SK-N-SH (cell line): ENCODE measurements around the gene FXYD5. TPM values are rescaled to one million over a fixed set of nuclear protein-coding genes. Genes with fewer than 3 reads are reported as not detected.

Experiments used
- CTCF ChIA-PET: fragments of 300-600, 350-600 bp; formaldehyde crosslinking; extraction: SDS; loops from one replicate; lab custom pipeline; 2021; lab: Yijun Ruan, JAX
- POLR2A ChIA-PET: fragments of 350-600 bp; sonication (Branson Sonifier 250); formaldehyde crosslinking; extraction: SDS; loops from one replicate; lab custom pipeline; 2020; ENCODE audit warnings: antibody characterized with exemption, inconsistent platforms; lab: Yijun Ruan, JAX
- DNase-seq: peaks from one replicate; pipeline ENCODE4 v3.0.0; 2012
- H2AFZ ChIP-seq: fragments of 200-600 bp; sonication (generic); 2 replicates; pipeline ENCODE4 v1.8.1; 2016; ENCODE audit warnings: antibody characterized with exemption, mild to moderate bottlenecking, low read depth
- H3F3A ChIP-seq: fragments of 200-600 bp; sonication (generic); replicated peaks from 2 replicates; pipeline ENCODE3; 2016; ENCODE audit warnings: antibody characterized with exemption, mild to moderate bottlenecking; ENCODE audit not compliant: insufficient read depth
- H3K27ac ChIP-seq, 2 experiments: fragments of 200-500 bp in 1 of 2; fragments of 200-600 bp in 1 of 2; sonication (Bioruptor generic) in 1 of 2; sonication (generic), shearing (Covaris generic) in 1 of 2; 2 replicates each; pipeline versions ENCODE4 v1.5.1 to v1.6.1; 2014 to 2016; ENCODE audit warnings: low read depth in 2 of 2, inconsistent platforms in 1 of 2, low read length in 1 of 2, mild to moderate bottlenecking in 1 of 2, mixed read lengths in 1 of 2
- H3K27me3 ChIP-seq: fragments of 200-600 bp; sonication (generic), shearing (Covaris generic); 2 replicates; pipeline ENCODE4 v1.6.1; 2016; ENCODE audit warnings: mixed run types; ENCODE audit not compliant: insufficient read depth
- H3K36me3 ChIP-seq, 2 experiments: fragments of 200-500 bp in 1 of 2; fragments of 200-600 bp in 1 of 2; sonication (Bioruptor generic) in 1 of 2; sonication (generic) in 1 of 2; replicated peaks in 1 of 2; 2 replicates each; pipeline versions ENCODE3 to v1.5.1; 2014 to 2016; ENCODE audit warnings: low read length in 1 of 2, mild to moderate bottlenecking in 1 of 2; ENCODE audit not compliant: insufficient read depth in 2 of 2, control insufficient read depth in 1 of 2
- H3K4me1 ChIP-seq, 2 experiments: fragments of 200-500 bp in 1 of 2; fragments of 200-600 bp in 1 of 2; sonication (Bioruptor generic) in 1 of 2; sonication (generic), shearing (Covaris generic) in 1 of 2; 2 replicates each; pipeline versions ENCODE4 v1.5.1 to v1.6.1; 2014 to 2016; ENCODE audit warnings: low read depth in 1 of 2, low read length in 1 of 2, mixed run types in 1 of 2; ENCODE audit not compliant: insufficient read depth in 2 of 2, control insufficient read depth in 1 of 2
- H3K4me2 ChIP-seq: fragments of 200-600 bp; sonication (generic), shearing (Covaris generic); 2 replicates; pipeline ENCODE4 v1.6.1; 2017; ENCODE audit warnings: mixed run types
- H3K4me3 ChIP-seq, 2 experiments: fragments of 200-500 bp in 1 of 2; fragments of 200-600 bp in 1 of 2; sonication (Bioruptor generic) in 1 of 2; sonication (generic), shearing (Covaris generic) in 1 of 2; 2 replicates each; pipeline versions ENCODE4 v1.5.1 to v1.8.1; 2014 to 2016; ENCODE audit warnings: low read depth in 2 of 2, inconsistent platforms in 1 of 2, low read length in 1 of 2, mild to moderate bottlenecking in 1 of 2, mixed read lengths in 1 of 2, moderate library complexity in 1 of 2
- H3K79me2 ChIP-seq: fragments of 200-600 bp; sonication (generic); 2 replicates; pipeline ENCODE4 v1.8.1; 2017; ENCODE audit warnings: mild to moderate bottlenecking; ENCODE audit not compliant: insufficient read depth
- H3K9ac ChIP-seq: fragments of 200-600 bp; sonication (generic); 2 replicates; pipeline ENCODE4 v1.6.1; 2017; ENCODE audit warnings: mixed run types
- H3K9me2 ChIP-seq: fragments of 200-600 bp; sonication (generic); 2 replicates; pipeline ENCODE4 v1.6.1; 2017; ENCODE audit warnings: mixed run types
- H3K9me3 ChIP-seq: fragments of 200-600 bp; sonication (generic); 2 replicates; pipeline ENCODE4 v1.6.1; 2017; ENCODE audit warnings: mixed run types, mild to moderate bottlenecking, moderate library complexity
- H4K20me1 ChIP-seq: fragments of 200-600 bp; sonication (generic); 2 replicates; pipeline ENCODE4 v1.6.1; 2017; ENCODE audit warnings: mild to moderate bottlenecking, mixed run types; ENCODE audit not compliant: insufficient read depth
- CTCF ChIP-seq: fragments of 200-600 bp; sonication (generic); IDR thresholded peaks from 2 replicates; pipeline ENCODE4 v1.6.1; 2017; ENCODE audit warnings: antibody characterized with exemption, mild to moderate bottlenecking, moderate library complexity
- ELF1 ChIP-seq: IDR thresholded peaks from 2 replicates; pipeline ENCODE4 v1.4.0; 2012
- EP300 ChIP-seq, 2 experiments: IDR thresholded peaks; 2 replicates each; pipeline versions ENCODE4 v1.4.0 to v1.6.1; 2012; ENCODE audit warnings: borderline replicate concordance in 1 of 2, low read depth in 1 of 2, low read length in 1 of 2
- FOSL2 ChIP-seq: IDR thresholded peaks from 2 replicates; pipeline ENCODE4 v1.4.0; 2012; ENCODE audit warnings: low read depth, mild to moderate bottlenecking, moderate library complexity, borderline replicate concordance
- FOXM1 ChIP-seq: IDR thresholded peaks from 2 replicates; pipeline ENCODE4 v1.4.0; 2012; ENCODE audit warnings: low read depth, mild to moderate bottlenecking
- IRF3 ChIP-seq: fragments of 150-350 bp; IDR thresholded peaks from 2 replicates; pipeline ENCODE4 v1.6.1; 2016; ENCODE audit warnings: mild to moderate bottlenecking, low read depth, low read length
- MEF2A ChIP-seq: IDR thresholded peaks from 2 replicates; pipeline ENCODE4 v1.4.0; 2012; ENCODE audit warnings: low read depth, borderline replicate concordance
- NFIC ChIP-seq: IDR thresholded peaks from 2 replicates; pipeline ENCODE4 v1.4.0; 2012; ENCODE audit warnings: borderline replicate concordance
- RFX5 ChIP-seq: IDR thresholded peaks from 2 replicates; pipeline ENCODE4 v1.6.1; 2012; ENCODE audit warnings: mild to moderate bottlenecking, improper control_type of control experiment, low read length
- RXRA ChIP-seq: IDR thresholded peaks from 2 replicates; pipeline ENCODE4 v1.4.0; 2012; ENCODE audit warnings: low read depth, mild to moderate bottlenecking, borderline replicate concordance
- SMC3 ChIP-seq: IDR thresholded peaks from 2 replicates; pipeline ENCODE4 v1.6.1; 2012; ENCODE audit warnings: low read depth, low read length, improper control_type of control experiment
- TCF12 ChIP-seq: IDR thresholded peaks from 2 replicates; pipeline ENCODE4 v1.4.0; 2012
- USF1 ChIP-seq: IDR thresholded peaks from 2 replicates; pipeline ENCODE4 v1.4.0; 2012; ENCODE audit warnings: low read depth, borderline replicate concordance
- WGBS: methylation state at CpG from one replicate; pipeline ENCODE4 v1.1.6; 2017; ENCODE audit warnings: low lambda C conversion rate; 5-methylcytosine and 5-hydroxymethylcytosine counted together
- polyA plus RNA-seq, 3 experiments: library from polyadenylated mRNA; depleted of rRNA; stranded (reverse); fragments of >200 nt; gene quantifications; 2 replicates each; pipeline ENCODE4 v1.2.3, GENCODE V29; 2012

Gene FXYD5
- polyA plus RNA-seq, 1 of the 3 experiments (the other 2 are of a cell fraction), result 195 TPM

GRCh38 chr19:35115177-35115951, 39.2 kb upstream of the FXYD5 start, which contains the start of gene FXYD3:
Gene FXYD3 (plus strand): TSS chr19:35115823. CDS start chr19:35119377, 3,554 bp downstream.
- no peaks in the 10 kb centered on the region for H3K9me2 ChIP-seq
- no peaks in the 10 kb centered on the region for H3F3A ChIP-seq
- no peak within 1 kb of the TSS for H3K9ac ChIP-seq
- H3K79me2 ChIP-seq, result no peaks in the 10 kb centered on the region
- no peak for TF ChIP-seq FOSL2
- no peak for TF ChIP-seq ELF1
- no peak for TF ChIP-seq USF1
- TF ChIP-seq MEF2A, result no peak
- no peak for TF ChIP-seq EP300 (IDR thresholded peaks at IDR 0.05; ENCODE audit: borderline replicate concordance in 1 of 2, low read depth in 1 of 2, low read length in 1 of 2)
- no peak for TF ChIP-seq IRF3
- TF ChIP-seq NFIC, result no peak
- TF ChIP-seq FOXM1, result no peak
- no peak for TF ChIP-seq SMC3
- no peak for TF ChIP-seq CTCF
- TF ChIP-seq TCF12, result no peak
- TF ChIP-seq RFX5, result no peak
- no peak for TF ChIP-seq RXRA
- CTCF ChIA-PET, result interaction anchor here (0.6 to 3.9 kb wide), 27 partner anchors 9 to 238 kb away, joined by 3 to 66 read pairs (median 5); partner anchors contain the start of genes FXYD1, FXYD7 and LGI4
- 72% methylated on average over 12 of the region's 14 CpGs for WGBS
- DNase-seq, result no peak
- H3K4me2 ChIP-seq, result peak within 1 kb of the TSS; percentile 42; the same call in 1 of the 2 replicates
- H3K36me3 ChIP-seq, result no peaks in the 10 kb centered on the region
- H2AFZ ChIP-seq, result no peak within 1 kb of the TSS
- H3K27me3 ChIP-seq, result no peaks in the 10 kb centered on the region; the same call in 1 of the 2 replicates
- H4K20me1 ChIP-seq, result no peaks in the 10 kb centered on the region
- H3K27ac ChIP-seq, result no peak within 1 kb of the TSS
- peaks cover 0 to 8% of the 10 kb centered on the region in 2 experiments; a peak in 1 of 4 replicates for H3K4me1 ChIP-seq
- peak within 1 kb of the TSS in 1 of 2 experiments; percentile 44; a peak in 1 of 4 replicates for H3K4me3 ChIP-seq
- POLR2A ChIA-PET, result no interaction called here
- no peaks in the 10 kb centered on the region for H3K9me3 ChIP-seq
